SIG-M5 treated with dmso at 0.1 percent for 504 hours (cell line): Measurements from ENCODE around the gene SFTA2.
"Not testable (repeated sequence)": the region's sequence is repeated elsewhere in the genome, so short reads cannot be mapped to it uniquely, and the experiment has no call there.

Source experiments
- DNase-seq: peaks from one replicate; lab custom pipeline; 2025; ENCODE audit not compliant: unreplicated experiment; lab: John Stamatoyannopoulos, UW

The SFTA2 gene

GRCh38 chr6:30931969-30932645 is at the start of gene SFTA2:
Gene SFTA2 (minus strand): TSS chr6:30932170. CDS start chr6:30932096, 74 bp downstream.
- DNase-seq: no peak

- no peak for DNase-seq
These were observed 47.7 kb upstream of the SFTA2 start for GRCh38 chr6:30979690-30980089.

DNA sequence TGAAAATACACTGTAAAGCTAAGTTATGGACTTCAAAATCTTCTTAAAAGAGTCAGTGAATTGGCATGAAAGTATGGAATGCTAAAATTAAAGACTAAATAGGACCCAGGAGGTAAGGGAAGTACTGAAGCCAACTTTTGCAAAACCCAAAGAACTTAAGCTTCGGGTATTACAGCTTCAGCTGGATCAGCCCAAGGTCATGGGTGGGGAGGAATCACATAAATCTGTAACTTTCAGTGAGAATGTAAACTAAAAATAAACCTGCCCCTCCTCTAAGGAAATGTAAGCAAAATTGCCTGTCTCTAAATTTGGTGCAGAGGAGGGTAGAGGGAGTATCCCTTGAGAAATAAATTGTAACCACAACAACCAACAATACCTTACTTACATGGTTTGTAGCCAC is 47.2 kb upstream of the SFTA2 start:
- no peak for DNase-seq

DNA sequence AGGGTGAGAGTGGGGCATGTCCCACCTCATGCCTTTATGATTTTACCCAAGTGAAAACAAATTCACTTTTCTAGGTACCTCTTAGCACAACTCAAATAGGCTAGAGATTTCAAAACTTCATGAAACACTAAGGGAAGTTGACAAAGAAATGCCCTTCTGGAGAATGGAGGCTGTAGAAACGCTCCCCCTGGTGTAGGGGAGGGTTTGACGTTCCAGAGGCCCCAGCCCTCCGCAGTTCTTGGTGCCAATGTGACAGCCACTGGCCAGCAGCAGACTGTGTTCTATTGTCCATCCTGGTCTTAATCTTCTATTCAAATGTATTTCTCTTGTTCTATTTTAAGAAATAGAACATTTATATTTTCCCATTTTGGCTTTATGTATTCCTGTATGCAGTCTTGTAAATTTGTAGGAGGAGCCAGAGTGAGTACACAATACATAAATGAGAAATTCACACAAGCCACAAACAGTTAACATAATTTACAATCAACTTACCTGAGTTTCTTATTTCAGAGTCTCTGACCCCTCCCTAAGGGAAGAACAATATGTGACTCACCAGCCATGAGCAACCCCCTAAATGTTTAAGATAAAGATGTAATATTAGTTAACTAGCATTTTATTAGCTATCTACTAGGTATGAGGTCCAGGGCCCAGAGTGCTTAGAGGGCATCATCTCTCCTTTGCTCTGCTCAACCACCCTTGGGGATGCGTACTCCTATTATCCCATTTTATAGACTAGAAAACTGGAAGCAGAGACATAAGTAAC is 42.7 kb upstream of the SFTA2 start:
- no peak for DNase-seq

DNA sequence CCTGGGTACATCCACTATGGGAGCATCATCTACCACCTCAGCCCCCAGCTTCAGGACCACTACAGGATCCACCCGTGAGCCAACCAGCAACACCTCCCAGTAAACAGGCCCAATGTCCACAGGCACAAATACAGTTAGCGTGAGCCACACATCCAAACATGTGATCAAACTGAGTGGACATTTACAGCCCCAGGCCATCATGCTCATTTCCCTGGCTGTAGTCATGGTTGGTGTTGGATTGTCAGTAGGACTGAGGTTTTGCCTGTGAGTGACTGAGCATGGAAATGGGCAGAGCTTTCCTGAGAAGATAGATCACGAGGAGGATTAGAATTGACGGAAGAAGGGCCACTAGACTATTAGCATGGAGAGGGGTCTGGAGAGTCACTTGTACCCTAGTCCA is 40.8 kb upstream of the SFTA2 start:
- DNase-seq: no peak

DNA sequence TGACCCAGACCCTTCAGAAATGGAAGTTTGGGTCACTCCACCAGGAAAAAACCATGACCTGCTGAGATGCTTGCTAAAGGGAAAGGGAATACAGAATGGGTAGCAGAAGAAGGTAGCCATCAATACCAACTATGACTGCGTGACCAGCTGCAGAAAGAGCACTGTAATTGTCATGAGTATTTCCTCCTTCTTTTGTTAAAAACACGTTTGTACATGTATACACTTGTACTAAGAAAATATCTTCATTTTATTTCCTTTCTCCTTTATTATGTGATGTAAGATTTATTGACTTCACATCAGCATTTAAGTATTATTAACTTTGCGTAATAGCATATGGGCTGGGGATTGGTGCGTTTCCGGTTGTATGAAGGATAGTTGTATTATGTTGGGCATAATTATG is 39.0 kb upstream of the SFTA2 start:
- no peak for DNase-seq

GRCh38 chr6:30969171-30969570 is 37.2 kb upstream of the SFTA2 start:
- not testable (repeated sequence) for DNase-seq

- no peak for DNase-seq
These were observed 34.2 kb upstream of the SFTA2 start for GRCh38 chr6:30966154-30966553.

DNA sequence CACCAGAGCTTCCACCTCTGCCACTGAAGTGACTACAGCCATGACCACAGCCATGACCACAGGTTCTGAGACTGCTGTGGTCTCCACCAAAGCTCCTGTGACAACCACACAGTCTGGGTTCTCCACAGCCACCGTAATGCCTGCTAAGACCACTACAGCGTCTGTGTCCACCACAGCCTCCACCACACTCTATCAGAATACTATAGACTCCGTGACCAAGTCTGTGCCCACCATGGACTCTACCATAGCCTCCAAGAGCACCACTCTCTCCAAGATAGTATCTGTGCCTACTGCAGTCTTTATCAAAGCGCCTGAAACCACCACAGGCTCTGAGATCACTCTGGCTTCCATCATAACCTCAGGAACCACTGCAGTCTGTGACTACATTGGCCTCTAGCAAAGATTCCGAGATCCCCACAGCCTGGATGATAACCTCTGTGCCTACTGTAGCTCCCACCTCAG is 33.2 kb upstream of the SFTA2 start:
- no peak for DNase-seq

GRCh38 chr6:30964075-30964474 is 32.1 kb upstream of the SFTA2 start:
- no peak for DNase-seq

DNA sequence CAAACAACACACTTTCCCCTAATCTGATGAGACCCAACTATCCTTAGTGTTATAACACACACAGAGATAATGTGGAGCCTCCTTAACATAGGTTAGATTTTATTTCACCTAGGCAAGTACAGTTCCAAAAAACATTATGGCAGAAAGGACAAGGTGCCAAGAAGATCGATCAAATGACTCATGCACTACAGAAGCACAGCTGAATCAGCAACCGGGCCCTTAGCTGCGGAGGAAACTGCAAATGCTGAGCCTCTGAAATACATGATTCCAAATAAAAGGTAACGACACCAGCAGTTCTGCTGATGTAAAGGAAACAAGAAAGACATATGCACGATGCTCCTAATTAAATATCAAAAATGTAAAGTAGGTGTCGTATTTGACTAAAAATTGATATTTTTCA is 31.7 kb upstream of the SFTA2 start:
- DNase-seq: no peak

DNA sequence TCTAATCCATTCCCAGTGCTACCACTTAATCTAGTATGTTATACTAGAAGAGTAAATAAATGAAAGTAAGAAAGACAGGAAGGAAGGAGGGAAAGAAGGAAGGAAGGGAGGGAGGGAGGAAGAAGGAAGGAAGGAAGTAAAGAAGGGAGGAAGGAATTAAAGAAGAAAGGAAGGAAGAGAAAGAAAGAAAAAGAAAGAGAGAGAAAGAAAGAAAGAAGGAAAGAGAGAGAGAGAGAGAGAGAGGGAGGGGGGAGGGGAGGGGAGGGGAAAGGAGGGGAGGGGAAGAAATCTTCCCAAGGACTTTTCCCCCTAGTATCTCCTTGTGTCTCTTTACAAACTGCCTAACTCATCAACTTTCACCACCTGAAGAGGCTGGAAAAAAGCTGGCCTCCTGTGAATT is 30.7 kb upstream of the SFTA2 start:
- no peak for DNase-seq

GRCh38 chr6:30960907-30961673 is 29.1 kb upstream of the SFTA2 start:
- no peak for DNase-seq

DNA sequence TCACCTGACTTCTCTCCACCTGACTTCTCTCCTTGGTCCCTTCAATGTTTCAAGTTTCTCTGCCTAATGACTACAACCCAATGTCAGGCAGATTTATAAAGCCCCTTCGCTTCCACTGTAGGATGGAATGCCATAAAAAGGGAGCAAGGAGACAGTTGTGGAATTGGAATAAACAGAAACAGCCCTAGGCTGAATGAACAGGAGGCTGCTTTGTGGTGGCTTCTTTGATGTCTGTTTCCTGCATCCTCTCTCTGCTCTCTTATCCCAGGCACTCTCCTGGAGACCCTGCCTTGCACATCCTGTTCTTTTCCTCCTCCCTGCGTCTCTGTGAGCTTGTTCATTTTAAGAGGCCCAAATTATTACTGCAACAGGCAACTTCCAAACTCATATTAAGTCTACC is 25.7 kb upstream of the SFTA2 start:
- DNase-seq: no peak

- peak; percentile 57 for DNase-seq
These were observed 23.5 kb upstream of the SFTA2 start for GRCh38 chr6:30955367-30956042.

DNA sequence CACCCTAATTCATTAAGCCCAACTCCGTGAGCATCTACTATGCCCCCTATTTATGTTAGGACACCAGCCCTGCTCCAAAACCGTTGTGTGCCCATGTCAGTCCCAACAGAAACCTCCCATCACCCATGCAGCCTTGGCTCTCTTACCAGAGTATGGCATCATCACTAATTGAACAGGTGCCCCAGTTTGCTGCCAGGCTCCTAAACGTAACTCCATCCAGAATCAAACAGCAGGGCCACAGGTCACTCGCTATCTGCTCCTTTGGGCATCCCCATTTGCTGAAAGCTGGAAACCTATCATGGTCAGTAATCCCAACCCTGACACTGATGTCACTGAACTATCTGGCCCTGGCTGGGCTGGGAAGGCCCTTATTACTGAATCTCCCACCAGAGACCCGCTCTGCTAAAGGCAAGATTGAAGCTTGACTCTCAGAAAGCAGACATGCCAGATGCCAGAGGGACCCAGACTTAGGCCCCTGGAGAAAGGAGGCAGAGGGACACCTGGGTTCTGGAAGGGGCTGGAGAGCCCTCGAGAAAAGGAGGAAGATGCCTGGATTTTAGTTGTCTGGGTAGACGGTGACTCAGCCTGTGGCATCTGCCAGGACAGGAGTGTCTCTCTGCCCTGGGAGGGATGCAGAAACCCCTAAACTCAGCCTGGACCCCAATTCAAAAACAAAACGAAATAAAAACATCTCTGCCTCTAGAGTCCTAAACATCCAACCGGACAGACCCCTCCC is 22.8 kb upstream of the SFTA2 start:
- DNase-seq: no peak

DNA sequence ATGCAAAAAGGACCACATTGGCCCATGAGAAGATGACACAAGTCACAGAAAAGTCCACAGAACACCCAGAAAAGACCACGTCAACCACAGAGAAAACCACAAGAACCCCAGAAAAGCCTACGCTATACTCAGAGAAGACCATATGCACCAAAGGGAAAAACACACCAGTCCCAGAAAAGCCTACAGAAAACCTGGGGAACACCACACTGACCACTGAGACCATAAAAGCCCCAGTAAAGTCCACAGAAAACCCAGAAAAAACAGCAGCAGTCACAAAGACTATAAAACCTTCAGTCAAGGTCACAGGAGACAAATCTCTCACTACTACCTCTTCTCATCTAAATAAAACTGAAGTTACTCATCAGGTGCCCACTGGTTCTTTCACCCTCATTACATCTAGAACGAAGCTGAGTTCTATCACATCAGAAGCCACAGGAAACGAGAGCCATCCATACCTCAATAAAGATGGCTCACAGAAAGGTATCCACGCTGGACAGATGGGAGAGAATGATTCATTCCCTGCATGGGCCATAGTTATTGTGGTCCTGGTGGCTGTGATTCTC is 20.0 kb upstream of the SFTA2 start:
- DNase-seq: no peak

GRCh38 chr6:30948811-30949210 is 16.8 kb upstream of the SFTA2 start:
- no peak for DNase-seq

DNA sequence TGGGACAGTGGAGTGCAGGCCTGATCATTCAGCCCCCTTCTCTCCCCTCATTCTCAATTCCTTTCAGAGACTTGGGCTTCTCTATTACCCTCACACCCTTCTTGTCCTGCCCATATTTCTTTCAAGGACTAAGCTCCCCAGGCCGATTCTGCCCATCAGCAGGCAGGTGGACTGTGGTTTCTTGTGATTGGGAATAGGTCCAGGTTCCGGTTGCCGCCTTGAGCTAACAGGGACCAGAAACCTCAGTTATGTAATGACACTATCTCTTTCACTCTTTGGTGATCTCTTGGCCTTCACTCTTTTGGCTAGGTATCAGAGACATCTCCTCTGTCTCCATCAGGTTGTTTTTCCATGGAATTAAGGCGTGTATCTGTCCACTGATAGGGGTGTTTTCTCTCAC is 15.3 kb upstream of the SFTA2 start:
- no peak for DNase-seq

DNA sequence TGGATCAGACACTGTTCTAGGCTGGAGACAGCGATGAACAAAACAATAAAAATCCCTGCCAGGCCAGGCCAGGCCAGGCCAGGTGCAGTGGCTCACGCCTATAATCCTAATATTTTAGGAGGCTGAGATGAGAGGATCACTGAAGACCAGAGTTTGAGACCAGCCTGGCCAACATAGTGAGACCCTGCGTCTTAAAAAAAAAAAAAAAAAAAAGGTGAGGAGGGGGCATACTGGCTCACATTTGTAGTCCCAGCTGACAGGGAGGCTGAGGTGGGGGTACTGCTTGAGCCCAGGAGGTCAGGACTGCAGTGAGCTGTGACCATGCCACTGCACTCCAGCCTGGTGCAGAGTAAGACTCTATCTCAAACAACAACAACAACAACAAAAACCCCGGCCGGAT is 13.3 kb upstream of the SFTA2 start:
- DNase-seq: no peak
